Measurements from ENCODE around the gene NAALADL1. TPM values are rescaled to one million over a fixed set of nuclear protein-coding genes. Genes with fewer than 3 reads are reported as not detected.
A peak's percentile ranks its signal among the peaks of the same experiment; 100 is the strongest.

The NAALADL1 gene
- total and polyA plus RNA-seq, 9 of the 15 experiments (the other 6 are each of a cell fraction or from before 2014, with no cell fraction given), result 0.06 to 0.72 (median 0.22) TPM; not detected in 4

GRCh38 chr11:65027213-65028067 is 30.9 kb downstream of the NAALADL1 start, which contains the start of gene SNX15 (continued):
- TF ChIP-seq CBFA2T3 (IDR thresholded peaks at IDR 0.05) (no peak), CBX3 (IDR thresholded peaks at IDR 0.05; ENCODE audit: borderline replicate concordance in 1 of 2, low read length in 2 of 2) (peak in 1 of 2 experiments; percentile 79; a peak in 1 of 3 replicates), PML (IDR thresholded peaks at IDR 0.05; ENCODE audit: low read length) (0 out of 2 replicates have a peak, but pooled peaks have one; percentile 25), E2F1 (CRISPR knock-in tag; IDR thresholded peaks at IDR 0.05) (peak; percentile 38), E2F8 (IDR thresholded peaks at IDR 0.05; ENCODE audit: low read depth, partially characterized antibody) (peak; percentile 53), ELK3 (CRISPR knock-in tag; IDR thresholded peaks at IDR 0.05) (no peak), ZKSCAN1 (IDR thresholded peaks at IDR 0.05; ENCODE audit: low read depth, low read length) (peak; percentile 73; the same call in 1 of the 2 replicates), ZNF507 (tag; conservative IDR thresholded peaks at IDR 0.05) (no peak), KDM5B (IDR thresholded peaks at IDR 0.05; ENCODE audit: insufficient replicate concordance, low read depth, low read length) (peak; percentile 94), PTTG1 (tag; IDR thresholded peaks at IDR 0.05; ENCODE audit: low read depth) (no peak), SIX5 (IDR thresholded peaks at IDR 0.05; ENCODE audit: borderline replicate concordance in 1 of 2, insufficient read depth in 1 of 2, low read depth in 1 of 2, low read length in 2 of 2) (no peak), FIP1L1 (IDR thresholded peaks at IDR 0.05; ENCODE audit: low read depth, low read length, poor library complexity, severe bottlenecking) (peak; percentile 20), ZNF79 (CRISPR knock-in tag; IDR thresholded peaks at IDR 0.05; ENCODE audit: low read depth) (peak; percentile 24; the same call in 1 of the 2 replicates), KLF1 (tag; IDR thresholded peaks at IDR 0.05) (no peak), RFX1 (IDR thresholded peaks at IDR 0.05) (no peak), NCOA1 (IDR thresholded peaks at IDR 0.05; ENCODE audit: low read depth) (no peak), RBBP5 (IDR thresholded peaks at IDR 0.05; ENCODE audit: borderline replicate concordance, insufficient read depth, low read length, poor library complexity, severe bottlenecking) (no peak), MCM3 (IDR thresholded peaks at IDR 0.05) (no peak), CBFA2T2 (conservative IDR thresholded peaks at IDR 0.05) (no peak), RNF2 (IDR thresholded peaks at IDR 0.05) (peak; percentile 92)

Data from K562 (cell line).